Liver (tissue), 9 donors: ENCODE data around the gene EPSTI1. TPM values are rescaled to one million over a fixed set of nuclear protein-coding genes. Genes with fewer than 3 reads are reported as not detected.
"Not testable (repeated sequence)": the region's sequence is repeated elsewhere in the genome, so short reads cannot be mapped to it uniquely, and the experiment has no call there.

Experiments used
- DNase-seq: peaks from one replicate; pipeline ENCODE4 v3.0.0-alpha.2; 2017; ENCODE audit warnings: low spot score
- H3K27ac ChIP-seq, 2 donors: one replicate each; pipeline ENCODE4 v1.7.0; 2013; ENCODE audit warnings: inconsistent platforms in 2 of 2, low read length in 2 of 2, control low read depth in 1 of 2, low read depth in 1 of 2, mild to moderate bottlenecking in 1 of 2
- H3K27me3 ChIP-seq, 4 donors: one replicate each; pipeline versions ENCODE4 v1.6.1 to v1.7.0; 2013; ENCODE audit warnings: low read length in 3 of 4, inconsistent platforms in 1 of 4, mild to moderate bottlenecking in 1 of 4, moderate library complexity in 1 of 4; ENCODE audit not compliant: control insufficient read depth in 4 of 4, insufficient read depth in 4 of 4
- H3K36me3 ChIP-seq, 4 donors: one replicate each; pipeline versions ENCODE4 v1.6.1 to v1.7.0; 2013; ENCODE audit warnings: low read length in 3 of 4, mild to moderate bottlenecking in 3 of 4, low read depth in 1 of 4, moderate library complexity in 1 of 4; ENCODE audit not compliant: control insufficient read depth in 4 of 4, insufficient read depth in 3 of 4
- H3K4me1 ChIP-seq, 4 donors: one replicate each; pipeline versions ENCODE4 v1.6.1 to v1.7.0; 2013; ENCODE audit warnings: low read length in 3 of 4, mild to moderate bottlenecking in 3 of 4, moderate library complexity in 1 of 4; ENCODE audit not compliant: control insufficient read depth in 4 of 4, insufficient read depth in 4 of 4
- H3K4me3 ChIP-seq, 3 donors: one replicate each; pipeline versions ENCODE4 v1.6.1 to v1.7.0; 2013; ENCODE audit warnings: low read length in 3 of 3, control low read depth in 1 of 3, low read depth in 1 of 3, mild to moderate bottlenecking in 1 of 3
- H3K9ac ChIP-seq, 2 donors: one replicate each; pipeline ENCODE4 v1.7.0; 2013; ENCODE audit warnings: low read length in 2 of 2, mild to moderate bottlenecking in 2 of 2, moderate library complexity in 2 of 2, control low read depth in 1 of 2, low read depth in 1 of 2
- H3K9me3 ChIP-seq, 4 donors: one replicate each; pipeline versions ENCODE4 v1.6.1 to v1.7.0; 2013; ENCODE audit warnings: low read length in 3 of 4; ENCODE audit not compliant: control insufficient read depth in 4 of 4
- EGR1 ChIP-seq, 2 donors: IDR thresholded peaks; 2 replicates each; pipeline ENCODE4 v1.6.1; 2016 to 2018; ENCODE audit warnings: antibody characterized with exemption in 2 of 2, low read depth in 2 of 2
- FOXA1 ChIP-seq: IDR thresholded peaks from 2 replicates; pipeline ENCODE4 v1.6.1; 2016; ENCODE audit warnings: antibody characterized with exemption
- GABPA ChIP-seq, 2 donors: IDR thresholded peaks in 1 of 2; conservative IDR thresholded peaks in 1 of 2; 2 replicates each; pipeline ENCODE4 v1.6.1; 2016; ENCODE audit warnings: antibody characterized with exemption in 2 of 2, mild to moderate bottlenecking in 1 of 2, moderate library complexity in 1 of 2
- HNF4G ChIP-seq: IDR thresholded peaks from 2 replicates; pipeline ENCODE4 v1.6.1; 2016; ENCODE audit warnings: antibody characterized with exemption
- JUND ChIP-seq, 2 donors: IDR thresholded peaks; 2 replicates each; pipeline ENCODE4 v1.6.1; 2016; ENCODE audit warnings: antibody characterized with exemption in 2 of 2
- NR2F2 ChIP-seq: IDR thresholded peaks from 2 replicates; pipeline ENCODE4 v1.6.1; 2016; ENCODE audit warnings: antibody characterized with exemption
- SP1 ChIP-seq: IDR thresholded peaks from 2 replicates; pipeline ENCODE4 v1.6.1; 2018; ENCODE audit warnings: antibody characterized with exemption, mild to moderate bottlenecking
- TAF1 ChIP-seq: conservative IDR thresholded peaks from 2 replicates; pipeline ENCODE4 v1.6.1; 2016; ENCODE audit warnings: antibody characterized with exemption, mild to moderate bottlenecking
- WGBS: extraction: QIAGEN DNeasy Blood & Tissue Kit; methylation state at CpG from one replicate; pipeline ENCODE4 v1.1.7; 2013; 5-methylcytosine and 5-hydroxymethylcytosine counted together
- polyA plus RNA-seq, 2 donors: library from polyadenylated mRNA; stranded (reverse) in 1 of 2; unstranded in 1 of 2; fragments of 200-250 nt in 1 of 2; fragments of >200 nt in 1 of 2; fragmentation: Nextera tagmentation in 1 of 2; extraction: Ambion mirVana in 1 of 2; gene quantifications; one replicate each; pipeline versions ENCODE4 v1.2.1 to v1.2.3, GENCODE V29; 2013 to 2015
- total RNA-seq, 2 donors: library from RNA; depleted of rRNA; stranded (reverse); fragments of >200 nt; gene quantifications; one replicate each; pipeline ENCODE4 v1.2.3, GENCODE V29; 2014
- TF ChIP-seq, protein P1 (sequence below): IDR thresholded peaks from 2 replicates; pipeline ENCODE4 v1.6.1; 2016; ENCODE audit warnings: antibody characterized with exemption
- TF ChIP-seq, protein P2 (sequence below): IDR thresholded peaks from 2 replicates; pipeline ENCODE4 v1.6.1; 2016; ENCODE audit warnings: antibody characterized with exemption
- TF ChIP-seq, protein P3 (sequence below): fragments of 150-350 bp; IDR thresholded peaks from 2 replicates; pipeline ENCODE4 v1.5.1; 2017; ENCODE audit warnings: improper control_type of control experiment, low read depth, low read length; ENCODE audit not compliant: missing input control
- TF ChIP-seq, protein P4 (sequence below): IDR thresholded peaks from 2 replicates; pipeline ENCODE4 v1.6.1; 2016; ENCODE audit warnings: antibody characterized with exemption
- donor health status: healthy.
- donor health status: healthy.
- donor health status: healthy.
- donor health status: healthy.
- donor health status: healthy.

Gene EPSTI1
- total and polyA plus RNA-seq, 4 donors = 2.1 to 20.3 (median 4.2) TPM

DNA sequence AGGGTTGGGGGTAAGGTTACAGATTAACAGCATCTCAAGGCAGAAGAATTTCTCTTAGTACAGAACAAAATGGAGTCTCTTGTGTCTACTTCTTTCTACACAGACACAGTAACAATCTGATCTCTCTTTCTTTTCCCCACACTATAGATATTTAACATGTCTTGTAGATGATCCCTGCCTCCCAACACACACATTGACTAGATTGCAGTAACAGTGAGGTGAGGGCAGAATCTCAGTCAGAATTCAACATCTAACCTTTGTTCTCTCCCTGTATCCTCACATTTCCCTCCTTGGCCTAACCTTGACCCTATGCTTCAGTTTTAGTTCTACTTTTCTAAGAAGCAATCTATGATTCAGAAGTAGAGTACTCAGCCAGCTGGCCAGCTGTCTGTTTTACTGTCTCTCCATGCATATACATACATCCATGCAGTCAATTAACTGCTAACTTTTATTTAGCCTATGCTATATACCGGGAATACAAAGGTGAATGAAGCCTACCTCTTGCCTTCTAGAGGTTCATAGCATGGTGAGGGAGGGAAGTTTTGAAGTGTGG lies 49.4 kb upstream of the EPSTI1 start:
- Histone ChIP-seq H3K36me3 (peaks cover 0 to 2% (median 0%) of the 10 kb centered on the region in 4 donors), H3K27ac (no peak overlapping the region), H3K4me3 (no peak overlapping the region), H3K4me1 (peaks cover 4 to 8% (median 6%) of the 10 kb centered on the region in 4 donors), H3K9ac (no peak overlapping the region), H3K27me3 (no peaks in the 10 kb centered on the region), H3K9me3 (no peaks in the 10 kb centered on the region)
- 93% methylated on average over 1 of the region's 1 CpG for WGBS
- DNase-seq = no peak
- TF ChIP-seq EGR1 (IDR thresholded peaks at IDR 0.05; ENCODE audit: low read depth in 2 of 2) = no peak
- TF ChIP-seq SP1 = no peak
- TF ChIP-seq TAF1 = no peak
- no peak for TF ChIP-seq FOXA1
- TF ChIP-seq NR2F2 = no peak
- TF ChIP-seq JUND (IDR thresholded peaks at IDR 0.05) = no peak
- TF ChIP-seq, protein P1, sequence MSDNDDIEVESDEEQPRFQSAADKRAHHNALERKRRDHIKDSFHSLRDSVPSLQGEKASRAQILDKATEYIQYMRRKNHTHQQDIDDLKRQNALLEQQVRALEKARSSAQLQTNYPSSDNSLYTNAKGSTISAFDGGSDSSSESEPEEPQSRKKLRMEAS = no peak
- no peak for TF ChIP-seq GABPA (IDR thresholded peaks at IDR 0.05 in 1 of 2, conservative IDR thresholded peaks at IDR 0.05 in 1 of 2)
- TF ChIP-seq, protein P2, sequence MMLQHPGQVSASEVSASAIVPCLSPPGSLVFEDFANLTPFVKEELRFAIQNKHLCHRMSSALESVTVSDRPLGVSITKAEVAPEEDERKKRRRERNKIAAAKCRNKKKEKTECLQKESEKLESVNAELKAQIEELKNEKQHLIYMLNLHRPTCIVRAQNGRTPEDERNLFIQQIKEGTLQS = no peak
- TF ChIP-seq HNF4G = no peak
- TF ChIP-seq, protein P3, sequence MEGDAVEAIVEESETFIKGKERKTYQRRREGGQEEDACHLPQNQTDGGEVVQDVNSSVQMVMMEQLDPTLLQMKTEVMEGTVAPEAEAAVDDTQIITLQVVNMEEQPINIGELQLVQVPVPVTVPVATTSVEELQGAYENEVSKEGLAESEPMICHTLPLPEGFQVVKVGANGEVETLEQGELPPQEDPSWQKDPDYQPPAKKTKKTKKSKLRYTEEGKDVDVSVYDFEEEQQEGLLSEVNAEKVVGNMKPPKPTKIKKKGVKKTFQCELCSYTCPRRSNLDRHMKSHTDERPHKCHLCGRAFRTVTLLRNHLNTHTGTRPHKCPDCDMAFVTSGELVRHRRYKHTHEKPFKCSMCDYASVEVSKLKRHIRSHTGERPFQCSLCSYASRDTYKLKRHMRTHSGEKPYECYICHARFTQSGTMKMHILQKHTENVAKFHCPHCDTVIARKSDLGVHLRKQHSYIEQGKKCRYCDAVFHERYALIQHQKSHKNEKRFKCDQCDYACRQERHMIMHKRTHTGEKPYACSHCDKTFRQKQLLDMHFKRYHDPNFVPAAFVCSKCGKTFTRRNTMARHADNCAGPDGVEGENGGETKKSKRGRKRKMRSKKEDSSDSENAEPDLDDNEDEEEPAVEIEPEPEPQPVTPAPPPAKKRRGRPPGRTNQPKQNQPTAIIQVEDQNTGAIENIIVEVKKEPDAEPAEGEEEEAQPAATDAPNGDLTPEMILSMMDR = no peak
- TF ChIP-seq, protein P4, sequence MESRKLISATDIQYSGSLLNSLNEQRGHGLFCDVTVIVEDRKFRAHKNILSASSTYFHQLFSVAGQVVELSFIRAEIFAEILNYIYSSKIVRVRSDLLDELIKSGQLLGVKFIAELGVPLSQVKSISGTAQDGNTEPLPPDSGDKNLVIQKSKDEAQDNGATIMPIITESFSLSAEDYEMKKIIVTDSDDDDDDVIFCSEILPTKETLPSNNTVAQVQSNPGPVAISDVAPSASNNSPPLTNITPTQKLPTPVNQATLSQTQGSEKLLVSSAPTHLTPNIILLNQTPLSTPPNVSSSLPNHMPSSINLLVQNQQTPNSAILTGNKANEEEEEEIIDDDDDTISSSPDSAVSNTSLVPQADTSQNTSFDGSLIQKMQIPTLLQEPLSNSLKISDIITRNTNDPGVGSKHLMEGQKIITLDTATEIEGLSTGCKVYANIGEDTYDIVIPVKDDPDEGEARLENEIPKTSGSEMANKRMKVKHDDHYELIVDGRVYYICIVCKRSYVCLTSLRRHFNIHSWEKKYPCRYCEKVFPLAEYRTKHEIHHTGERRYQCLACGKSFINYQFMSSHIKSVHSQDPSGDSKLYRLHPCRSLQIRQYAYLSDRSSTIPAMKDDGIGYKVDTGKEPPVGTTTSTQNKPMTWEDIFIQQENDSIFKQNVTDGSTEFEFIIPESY = no peak

DNA sequence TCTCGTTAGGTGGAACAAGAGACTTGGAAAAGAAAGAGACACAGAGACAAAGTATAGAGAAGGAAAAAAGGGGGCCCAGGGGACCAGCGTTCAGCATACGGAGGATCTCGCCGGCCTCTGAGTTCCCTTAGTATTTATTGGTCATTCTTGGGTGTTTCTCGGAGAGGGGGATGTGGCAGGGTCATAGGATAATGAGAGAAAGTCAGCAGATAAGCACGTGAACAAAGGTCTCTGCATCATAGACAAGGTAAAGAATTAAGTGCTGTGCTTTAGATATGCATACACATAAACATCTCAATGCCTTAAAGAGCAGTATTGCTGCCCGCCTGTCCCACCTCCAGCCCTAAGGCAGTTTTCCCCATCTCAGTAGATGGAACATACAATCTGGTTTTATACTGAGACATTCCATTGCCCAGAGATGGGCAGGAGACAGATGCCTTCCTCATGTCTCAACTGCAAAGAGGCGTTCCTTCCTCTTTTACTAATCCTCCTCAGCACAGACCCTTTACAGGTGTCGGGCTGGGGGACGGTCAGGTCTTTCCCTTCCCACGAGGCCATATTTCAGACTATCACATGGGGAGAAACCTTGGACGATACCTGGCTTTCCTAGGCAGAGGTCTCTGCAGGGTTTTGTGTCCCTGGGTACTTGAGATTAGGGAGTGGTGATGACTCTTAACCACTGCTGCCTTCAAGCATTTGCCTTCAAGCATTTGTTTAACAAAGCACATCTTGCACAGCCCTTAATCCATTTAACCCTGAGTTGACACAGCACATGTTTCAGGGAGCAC lies 48.7 kb upstream of the EPSTI1 start:
- not testable (repeated sequence) for H3K9me3 ChIP-seq, H3K4me3 ChIP-seq, H3K27ac ChIP-seq, DNase-seq, H3K9ac ChIP-seq, H3K4me1 ChIP-seq, H3K27me3 ChIP-seq, H3K36me3 ChIP-seq
- 92% methylated on average over 13 of the region's 13 CpGs for WGBS

DNA sequence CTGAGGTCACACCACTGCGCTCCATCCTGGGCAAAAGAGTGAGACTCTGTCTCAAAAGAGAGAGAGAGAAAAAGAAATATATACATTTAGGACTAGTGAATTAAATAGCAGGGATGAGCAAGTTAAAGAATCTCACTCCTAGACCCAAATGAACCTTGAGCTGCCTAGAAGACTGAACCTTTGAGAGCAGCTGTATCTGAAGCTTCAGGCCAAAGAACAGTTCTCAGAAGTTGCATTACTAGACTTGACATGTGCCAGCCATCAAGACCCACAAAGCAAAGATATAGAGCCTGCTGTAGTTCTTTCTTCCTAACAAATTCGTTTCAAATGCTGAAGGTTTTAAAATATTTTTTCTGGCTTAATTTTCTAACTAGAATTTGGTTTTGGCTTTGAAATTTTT lies 47.9 kb upstream of the EPSTI1 start:
- no peaks in the 10 kb centered on the region for H3K27me3 ChIP-seq
- no peaks in the 10 kb centered on the region for H3K9me3 ChIP-seq
- 93% methylated on average over 2 of the region's 2 CpGs for WGBS
- no peak overlapping the region for H3K27ac ChIP-seq
- no peak overlapping the region for H3K4me3 ChIP-seq
- H3K36me3 ChIP-seq = peaks cover 0 to 2% (median 0%) of the 10 kb centered on the region in 4 donors
- no peak for DNase-seq
- H3K4me1 ChIP-seq = peaks cover 2 to 5% (median 5%) of the 10 kb centered on the region in 4 donors
- H3K9ac ChIP-seq = no peak overlapping the region
- no peak for TF ChIP-seq GABPA (IDR thresholded peaks at IDR 0.05 in 1 of 2, conservative IDR thresholded peaks at IDR 0.05 in 1 of 2)
